K562 (cell line): ENCODE data around the gene B4GALT5. TPM values are rescaled to one million over a fixed set of nuclear protein-coding genes. Genes with fewer than 3 reads are reported as not detected.

ENCODE experiments used
- ARID1B ChIP-seq: fragments of 450-650 bp; IDR thresholded peaks from 2 replicates; pipeline ENCODE4 v1.6.1; 2016; ENCODE audit warnings: antibody characterized with exemption, mild to moderate bottlenecking, inconsistent platforms
- ATF1 ChIP-seq, 2 experiments: fragments of 450-650 bp in 1 of 2; IDR thresholded peaks; 2 replicates each; pipeline ENCODE4 v1.6.1; 2016; ENCODE audit warnings: missing compliant biosample characterization in 1 of 2, missing genetic modification characterization in 1 of 2
- CREB1 ChIP-seq, 2 experiments: sonication (generic) in 1 of 2; formaldehyde crosslinking in 1 of 2; IDR thresholded peaks; 2 replicates each; pipeline versions ENCODE4 v1.6.1 to v1.8.0; 2012 to 2022; ENCODE audit warnings: inconsistent platforms in 1 of 2, mild to moderate bottlenecking in 1 of 2, missing genetic modification reagents in 1 of 2, moderate library complexity in 1 of 2
- HDGF ChIP-seq: fragments of 450-650 bp; IDR thresholded peaks from 2 replicates; pipeline ENCODE4 v1.6.1; 2016
- MCM7 ChIP-seq, 2 experiments: fragments of 450-650 bp; IDR thresholded peaks; 2 replicates each; pipeline ENCODE4 v1.6.1; 2016 to 2018
- MYC ChIP-seq, 2 experiments: fragments of 250-450 bp in 1 of 2; sonication (Bioruptor Pico) in 1 of 2; IDR thresholded peaks; 2 replicates each; pipeline versions ENCODE4 v1.5.1 to v1.6.1; 2012 to 2021; ENCODE audit warnings: low read depth in 2 of 2, borderline replicate concordance in 1 of 2, improper control_type of control experiment in 1 of 2, low read length in 1 of 2, mild to moderate bottlenecking in 1 of 2, moderate library complexity in 1 of 2
- NEUROD1 ChIP-seq: fragments of 150-350 bp; IDR thresholded peaks from 2 replicates; pipeline ENCODE4 v1.6.1; 2014; ENCODE audit warnings: borderline replicate concordance, low read length, low read depth; ENCODE audit not compliant: partially characterized antibody
- NFATC3 ChIP-seq: fragments of 450-650 bp; IDR thresholded peaks from 2 replicates; pipeline ENCODE4 v1.6.1; 2017; ENCODE audit warnings: mild to moderate bottlenecking
- NR1H2 ChIP-seq: sonication (generic); formaldehyde crosslinking; IDR thresholded peaks from 2 replicates; pipeline ENCODE4 v1.4.0; 2020; ENCODE audit warnings: mild to moderate bottlenecking, missing genetic modification reagents
- NRF1 ChIP-seq, 2 experiments: fragments of 450-650 bp; IDR thresholded peaks in 1 of 2; conservative IDR thresholded peaks in 1 of 2; 2 replicates each; pipeline ENCODE4 v1.6.1; 2014; ENCODE audit warnings: mild to moderate bottlenecking in 2 of 2
- NUFIP1 ChIP-seq: fragments of 450-650 bp; IDR thresholded peaks from 2 replicates; pipeline ENCODE4 v1.6.1; 2018; ENCODE audit not compliant: partially characterized antibody
- RBFOX2 ChIP-seq: fragments of 200-400 bp; formaldehyde crosslinking; IDR thresholded peaks from 2 replicates; pipeline ENCODE4 v1.6.1; 2017; ENCODE audit warnings: low read depth, mild to moderate bottlenecking, low read length, moderate library complexity
- RHOXF2B ChIP-seq: fragments of 250-450 bp; sonication (Bioruptor Pico); conservative IDR thresholded peaks from 2 replicates; pipeline ENCODE4 v1.5.1; 2021
- TGIF2 ChIP-seq: sonication (generic); formaldehyde crosslinking; IDR thresholded peaks from 2 replicates; pipeline ENCODE4 v1.8.1; 2022; ENCODE audit warnings: mild to moderate bottlenecking, missing genetic modification reagents, moderate library complexity
- TRIM28 ChIP-seq: fragments of 450-650 bp; IDR thresholded peaks from 2 replicates; pipeline ENCODE4 v1.6.1; 2017
- ZFP36 ChIP-seq: fragments of 150-350 bp; IDR thresholded peaks from 2 replicates; pipeline ENCODE4 v1.6.1; 2018; ENCODE audit warnings: low read length, low read depth; ENCODE audit not compliant: partially characterized antibody
- polyA plus RNA-seq, 8 experiments: library from polyadenylated mRNA; depleted of rRNA in 4 of 8; stranded (reverse) in 5 of 8; unstranded in 3 of 8; fragments of >200 nt; fragmentation: Nextera tagmentation in 2 of 8; fragmentation: Illumina TruSeq in 1 of 8; extraction: Ambion mirVana in 2 of 8; extraction: Trizol in 1 of 8; gene quantifications; 2 replicates each; pipeline versions ENCODE4 v1.2.1 to v1.2.3, GENCODE V29; 2011 to 2014; ENCODE audit warnings: inconsistent platforms in 1 of 8, missing spikeins in 1 of 8
- total RNA-seq, 7 experiments: library from RNA; depleted of rRNA in 6 of 7; stranded (reverse); fragments of >200 nt in 6 of 7; fragmentation: Illumina TruSeq in 2 of 7; extraction: Trizol in 2 of 7; gene quantifications; 2 replicates each; pipeline versions ENCODE4 v1.2.1 to v1.2.3, GENCODE V29; 2011 to 2021; ENCODE audit warnings: low replicate concordance in 1 of 7
- TF ChIP-seq, protein P1 (sequence below): fragments of 450-650 bp; IDR thresholded peaks from 2 replicates; pipeline ENCODE4 v1.6.1; 2017; ENCODE audit warnings: mild to moderate bottlenecking, moderate library complexity
- TF ChIP-seq, protein P2 (sequence below): fragments of 250-450 bp; sonication (Bioruptor Pico); IDR thresholded peaks from 2 replicates; pipeline ENCODE4 v1.8.0; 2021; ENCODE audit warnings: mild to moderate bottlenecking, moderate library complexity
- TF ChIP-seq, protein P3 (sequence below): fragments of 200-800 bp; sonication (Bioruptor generic); IDR thresholded peaks from 2 replicates; pipeline ENCODE4 v1.6.1; 2017; ENCODE audit warnings: missing genetic modification characterization, missing compliant biosample characterization
- TF ChIP-seq, protein P4 (sequence below), 2 experiments: fragments of 450-650 bp in 1 of 2; sonication (generic) in 1 of 2; formaldehyde crosslinking in 1 of 2; IDR thresholded peaks in 1 of 2; conservative IDR thresholded peaks in 1 of 2; 2 replicates each; pipeline versions ENCODE4 v1.6.1 to v1.8.1; 2016 to 2023; ENCODE audit warnings: mild to moderate bottlenecking in 2 of 2, moderate library complexity in 2 of 2, inconsistent platforms in 1 of 2, missing genetic modification reagents in 1 of 2

The B4GALT5 gene
- total and polyA plus RNA-seq, 9 of the 15 experiments (the other 6 are each of a cell fraction or from before 2014, with no cell fraction given) = 8.5 to 32.6 (median 23.4) TPM

DNA sequence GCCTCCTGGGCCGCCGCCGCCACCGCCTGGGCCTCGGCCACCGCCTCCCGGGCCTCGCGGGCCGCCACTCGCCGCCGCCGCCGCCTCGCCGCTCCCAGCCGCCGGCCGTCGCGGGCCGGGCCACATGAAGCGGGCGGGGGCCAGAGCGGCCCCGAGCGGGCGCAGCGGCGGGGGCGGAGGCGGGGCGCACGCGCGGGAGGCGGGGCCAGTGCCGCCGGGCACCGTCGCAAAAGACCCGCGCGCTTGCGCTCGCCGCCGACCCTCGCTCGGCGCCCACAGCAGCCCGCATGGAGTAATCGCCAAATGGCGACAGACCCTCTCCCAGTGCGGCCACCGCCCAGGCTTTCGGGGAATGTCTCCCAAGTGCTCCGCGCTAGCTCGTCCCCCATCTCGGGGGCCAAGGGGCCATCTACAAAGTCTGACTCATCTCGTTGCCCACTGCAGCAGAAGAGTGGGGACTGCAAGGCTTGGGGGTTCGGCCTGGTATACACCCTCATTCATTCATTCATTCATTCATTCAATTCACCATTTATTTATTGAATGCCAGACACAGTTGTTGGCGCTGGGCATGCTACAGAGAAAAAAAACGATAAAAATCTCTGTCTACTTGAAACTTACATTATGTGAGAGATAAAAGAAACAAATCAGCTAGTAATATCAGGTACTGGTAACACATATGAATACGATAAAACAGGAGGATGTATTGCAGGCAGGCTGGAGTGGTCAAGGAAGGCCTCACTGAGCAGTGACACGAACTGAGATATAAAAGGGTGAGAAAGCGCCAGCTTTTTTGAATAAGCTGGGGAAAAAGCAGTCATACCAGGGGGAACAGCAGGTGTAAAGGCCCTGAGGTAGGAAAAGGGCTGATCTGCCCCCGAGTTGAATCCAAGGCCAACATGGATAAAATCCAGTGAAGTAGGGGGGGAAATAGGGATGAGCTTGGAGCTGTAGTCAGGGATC, at the start of gene B4GALT5 (continued):
- TF ChIP-seq MCM7 (IDR thresholded peaks at IDR 0.05) (no peak), TRIM28 (no peak), ATF1 (CRISPR knock-in tag; IDR thresholded peaks at IDR 0.05) (no peak), ATF1 (tag; IDR thresholded peaks at IDR 0.05) (peak; percentile 33; the same call in 1 of the 2 replicates), NR1H2 (CRISPR knock-in tag) (0 out of 2 replicates have a peak, but pooled peaks have one; percentile 37), RHOXF2B (CRISPR knock-in tag) (no peak), NEUROD1 (peak; percentile 26), NFATC3 (no peak), TGIF2 (CRISPR knock-in tag) (no peak), CREB1 (IDR thresholded peaks at IDR 0.05) (no peak), CREB1 (CRISPR knock-in tag; IDR thresholded peaks at IDR 0.05) (no peak), RBFOX2 (peak; percentile 65), NRF1 (conservative IDR thresholded peaks at IDR 0.05 in 1 of 2, IDR thresholded peaks at IDR 0.05 in 1 of 2) (peak; percentile 87 to 89), ZFP36 (no peak), NUFIP1 (no peak), MYC (IDR thresholded peaks at IDR 0.05; ENCODE audit: low read depth, low read length) (peak; percentile 77), MYC (CRISPR knock-in tag; IDR thresholded peaks at IDR 0.05; ENCODE audit: borderline replicate concordance, low read depth) (no peak), HDGF (no peak), ARID1B (peak; percentile 34; the same call in 1 of the 2 replicates)
- TF ChIP-seq, protein P1, sequence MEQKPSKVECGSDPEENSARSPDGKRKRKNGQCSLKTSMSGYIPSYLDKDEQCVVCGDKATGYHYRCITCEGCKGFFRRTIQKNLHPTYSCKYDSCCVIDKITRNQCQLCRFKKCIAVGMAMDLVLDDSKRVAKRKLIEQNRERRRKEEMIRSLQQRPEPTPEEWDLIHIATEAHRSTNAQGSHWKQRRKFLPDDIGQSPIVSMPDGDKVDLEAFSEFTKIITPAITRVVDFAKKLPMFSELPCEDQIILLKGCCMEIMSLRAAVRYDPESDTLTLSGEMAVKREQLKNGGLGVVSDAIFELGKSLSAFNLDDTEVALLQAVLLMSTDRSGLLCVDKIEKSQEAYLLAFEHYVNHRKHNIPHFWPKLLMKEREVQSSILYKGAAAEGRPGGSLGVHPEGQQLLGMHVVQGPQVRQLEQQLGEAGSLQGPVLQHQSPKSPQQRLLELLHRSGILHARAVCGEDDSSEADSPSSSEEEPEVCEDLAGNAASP = no peak
- TF ChIP-seq, protein P2, sequence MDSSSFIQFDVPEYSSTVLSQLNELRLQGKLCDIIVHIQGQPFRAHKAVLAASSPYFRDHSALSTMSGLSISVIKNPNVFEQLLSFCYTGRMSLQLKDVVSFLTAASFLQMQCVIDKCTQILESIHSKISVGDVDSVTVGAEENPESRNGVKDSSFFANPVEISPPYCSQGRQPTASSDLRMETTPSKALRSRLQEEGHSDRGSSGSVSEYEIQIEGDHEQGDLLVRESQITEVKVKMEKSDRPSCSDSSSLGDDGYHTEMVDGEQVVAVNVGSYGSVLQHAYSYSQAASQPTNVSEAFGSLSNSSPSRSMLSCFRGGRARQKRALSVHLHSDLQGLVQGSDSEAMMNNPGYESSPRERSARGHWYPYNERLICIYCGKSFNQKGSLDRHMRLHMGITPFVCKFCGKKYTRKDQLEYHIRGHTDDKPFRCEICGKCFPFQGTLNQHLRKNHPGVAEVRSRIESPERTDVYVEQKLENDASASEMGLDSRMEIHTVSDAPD (CRISPR knock-in tag) = no peak
- TF ChIP-seq, protein P3, sequence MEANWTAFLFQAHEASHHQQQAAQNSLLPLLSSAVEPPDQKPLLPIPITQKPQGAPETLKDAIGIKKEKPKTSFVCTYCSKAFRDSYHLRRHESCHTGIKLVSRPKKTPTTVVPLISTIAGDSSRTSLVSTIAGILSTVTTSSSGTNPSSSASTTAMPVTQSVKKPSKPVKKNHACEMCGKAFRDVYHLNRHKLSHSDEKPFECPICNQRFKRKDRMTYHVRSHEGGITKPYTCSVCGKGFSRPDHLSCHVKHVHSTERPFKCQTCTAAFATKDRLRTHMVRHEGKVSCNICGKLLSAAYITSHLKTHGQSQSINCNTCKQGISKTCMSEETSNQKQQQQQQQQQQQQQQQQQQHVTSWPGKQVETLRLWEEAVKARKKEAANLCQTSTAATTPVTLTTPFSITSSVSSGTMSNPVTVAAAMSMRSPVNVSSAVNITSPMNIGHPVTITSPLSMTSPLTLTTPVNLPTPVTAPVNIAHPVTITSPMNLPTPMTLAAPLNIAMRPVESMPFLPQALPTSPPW = peak; percentile 95
- TF ChIP-seq, protein P4, sequence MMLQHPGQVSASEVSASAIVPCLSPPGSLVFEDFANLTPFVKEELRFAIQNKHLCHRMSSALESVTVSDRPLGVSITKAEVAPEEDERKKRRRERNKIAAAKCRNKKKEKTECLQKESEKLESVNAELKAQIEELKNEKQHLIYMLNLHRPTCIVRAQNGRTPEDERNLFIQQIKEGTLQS (IDR thresholded peaks at IDR 0.05) = peak; percentile 85
- TF ChIP-seq, protein P4 (CRISPR knock-in tag; conservative IDR thresholded peaks at IDR 0.05) = peak; percentile 82; the same call in 1 of the 2 replicates
